GM12891 (cell line): Measurements from ENCODE around the gene TBC1D1.

ENCODE experiments used
- POLR2A ChIP-seq: IDR thresholded peaks from 2 replicates; pipeline ENCODE4 v1.6.1; 2011; ENCODE audit warnings: low read depth, low read length, control low read depth
- POLR2AphosphoS5 ChIP-seq: IDR thresholded peaks from 2 replicates; pipeline ENCODE4 v1.6.1; 2011; ENCODE audit warnings: low read depth, low read length, control low read depth

GRCh38 chr4:37893164-37893563 lies 2.3 kb downstream of the TBC1D1 start:
- no peak for TF ChIP-seq POLR2A
- TF ChIP-seq POLR2AphosphoS5 = no peak
